IMR-90 (cell line): ENCODE results near the gene PLLP. TPM values are rescaled to one million over a fixed set of nuclear protein-coding genes. Genes with fewer than 3 reads are reported as not detected.

Experiments used
- ATAC-seq: fragments of 200-7000 bp; cut with Tn5 transposase; 2 replicates; pipeline ENCODE4 v1.9.1; 2020; ENCODE audit warnings: low read depth, mild to moderate bottlenecking, moderate library complexity
- BruUV-seq: library from RNA; stranded (reverse); fragments of 400-500 nt; replicated peaks from 2 replicates; lab custom pipeline; 2021; lab: Mats Ljungman, UMichigan
- CTCF ChIA-PET: fragments of 300-600 bp; formaldehyde crosslinking; extraction: SDS; loops from one replicate; lab custom pipeline; 2021; ENCODE audit warnings: antibody characterized with exemption; lab: Yijun Ruan, JAX
- POLR2A ChIA-PET: fragments of 300-600 bp; sonication (Branson Sonifier 250); formaldehyde crosslinking; loops from one replicate; lab custom pipeline; 2022; ENCODE audit warnings: antibody characterized with exemption; ENCODE audit not compliant: unreplicated experiment; lab: Charles Lee
- DNase-seq: peaks from one replicate; pipeline ENCODE4 v3.0.0; 2013
- H2AFZ ChIP-seq: replicated peaks from 2 replicates; pipeline ENCODE3; 2013; ENCODE audit warnings: low read length, mild to moderate bottlenecking; ENCODE audit not compliant: poor library complexity
- H2AK5ac ChIP-seq: 2 replicates; pipeline ENCODE4 v1.6.1; 2013; ENCODE audit warnings: low read depth, low read length, inconsistent platforms
- H2AK9ac ChIP-seq: replicated peaks from 2 replicates; pipeline ENCODE3; 2013; ENCODE audit warnings: mild to moderate bottlenecking, low read depth, low read length, moderate library complexity; ENCODE audit not compliant: poor library complexity
- H2BK120ac ChIP-seq: 2 replicates; pipeline ENCODE4 v1.6.1; 2013; ENCODE audit warnings: low read depth, low read length, inconsistent platforms
- H2BK15ac ChIP-seq: 3 replicates; pipeline ENCODE4 v1.6.1; 2013; ENCODE audit warnings: low read depth, low read length, inconsistent platforms
- H2BK20ac ChIP-seq: 2 replicates; pipeline ENCODE4 v1.6.1; 2013; ENCODE audit warnings: low read depth, mild to moderate bottlenecking, inconsistent platforms, low read length, moderate library complexity
- H2BK5ac ChIP-seq: 2 replicates; pipeline ENCODE4 v1.6.1; 2013; ENCODE audit warnings: mild to moderate bottlenecking, low read depth, low read length, inconsistent platforms; ENCODE audit not compliant: poor library complexity, severe bottlenecking
- H3K14ac ChIP-seq: replicated peaks from 2 replicates; pipeline ENCODE4 v1.6.1; 2013; ENCODE audit warnings: low read depth, low read length, inconsistent platforms
- H3K18ac ChIP-seq: 2 replicates; pipeline ENCODE4 v1.6.1; 2013; ENCODE audit warnings: low read depth, low read length, control low read depth
- H3K23ac ChIP-seq: 2 replicates; pipeline ENCODE4 v1.6.1; 2013; ENCODE audit warnings: low read depth, low read length, inconsistent platforms
- H3K27ac ChIP-seq: 2 replicates; pipeline ENCODE4 v1.5.1; 2013; ENCODE audit warnings: mild to moderate bottlenecking, control low read depth, low read length; ENCODE audit not compliant: insufficient read depth
- H3K27me3 ChIP-seq: 2 replicates; pipeline ENCODE4 v1.6.1; 2013; ENCODE audit warnings: low read length; ENCODE audit not compliant: control insufficient read depth, insufficient read depth
- H3K36me3 ChIP-seq: 2 replicates; pipeline ENCODE4 v1.6.1; 2013; ENCODE audit warnings: low read length, mixed read lengths; ENCODE audit not compliant: control insufficient read depth, insufficient read depth
- H3K4ac ChIP-seq: 2 replicates; pipeline ENCODE4 v1.6.1; 2013; ENCODE audit warnings: low read depth, low read length, inconsistent platforms
- H3K4me1 ChIP-seq: 2 replicates; pipeline ENCODE4 v1.6.1; 2013; ENCODE audit warnings: low read length, mixed read lengths; ENCODE audit not compliant: control insufficient read depth, insufficient read depth
- H3K4me2 ChIP-seq: 2 replicates; pipeline ENCODE4 v1.6.1; 2013; ENCODE audit warnings: low read depth, mild to moderate bottlenecking, control low read depth, low read length, moderate library complexity
- H3K4me3 ChIP-seq: 2 replicates; pipeline ENCODE4 v1.5.1; 2013; ENCODE audit warnings: low read depth, mild to moderate bottlenecking, control low read depth, low read length, moderate library complexity; ENCODE audit not compliant: insufficient read depth
- H3K56ac ChIP-seq: 2 replicates; pipeline ENCODE4 v1.6.1; 2013; ENCODE audit warnings: low read length, inconsistent platforms; ENCODE audit not compliant: insufficient read depth; ENCODE audit errors: extremely low read depth
- H3K79me1 ChIP-seq, 2 experiments: 2 replicates each; pipeline ENCODE4 v1.6.1; 2013; ENCODE audit warnings: low read length in 2 of 2, inconsistent platforms in 1 of 2, low read depth in 1 of 2
- H3K9ac ChIP-seq: 2 replicates; pipeline ENCODE4 v1.6.1; 2013; ENCODE audit warnings: low read depth, low read length, control low read depth
- H3K9me1 ChIP-seq: 2 replicates; pipeline ENCODE4 v1.6.1; 2013; ENCODE audit warnings: low read length, inconsistent platforms; ENCODE audit not compliant: insufficient read depth
- H3K9me3 ChIP-seq: 2 replicates; pipeline ENCODE4 v1.6.1; 2013; ENCODE audit warnings: low read length; ENCODE audit not compliant: control insufficient read depth, insufficient read depth
- H4K20me1 ChIP-seq: 2 replicates; pipeline ENCODE4 v1.6.1; 2013; ENCODE audit warnings: low read length, inconsistent platforms; ENCODE audit not compliant: insufficient read depth
- H4K5ac ChIP-seq: 2 replicates; pipeline ENCODE4 v1.6.1; 2013; ENCODE audit warnings: mild to moderate bottlenecking, low read depth, low read length, control low read depth
- H4K8ac ChIP-seq, 2 experiments: 2 replicates each; pipeline ENCODE4 v1.6.1; 2013; ENCODE audit warnings: low read depth in 2 of 2, low read length in 2 of 2, control low read depth in 1 of 2, inconsistent platforms in 1 of 2
- H4K91ac ChIP-seq: 2 replicates; pipeline ENCODE4 v1.6.1; 2013; ENCODE audit warnings: low read depth, low read length, inconsistent platforms; ENCODE audit not compliant: insufficient read depth
- BHLHE40 ChIP-seq: fragments of 150-350 bp; IDR thresholded peaks from 2 replicates; pipeline ENCODE4 v1.6.1; 2016; ENCODE audit warnings: mild to moderate bottlenecking, low read depth, low read length
- CEBPB ChIP-seq: IDR thresholded peaks from 2 replicates; pipeline ENCODE4 v1.6.1; 2012; ENCODE audit warnings: low read depth, low read length, improper control_type of control experiment
- CTCF ChIP-seq: conservative IDR thresholded peaks from 2 replicates; pipeline ENCODE4 v1.5.1; 2012; ENCODE audit warnings: mild to moderate bottlenecking, low read depth, low read length, improper control_type of control experiment
- FOS ChIP-seq: fragments of 150-350 bp; IDR thresholded peaks from 2 replicates; pipeline ENCODE4 v1.6.1; 2016; ENCODE audit warnings: low read depth, low read length
- MAFK ChIP-seq: IDR thresholded peaks from 2 replicates; pipeline ENCODE4 v1.6.1; 2012; ENCODE audit warnings: low read depth, low read length, improper control_type of control experiment
- MXI1 ChIP-seq: IDR thresholded peaks from 2 replicates; pipeline ENCODE4 v1.6.1; 2012; ENCODE audit warnings: low read depth, mild to moderate bottlenecking, low read length, moderate library complexity, borderline replicate concordance
- NFE2L2 ChIP-seq: fragments of 150-350 bp; IDR thresholded peaks from 2 replicates; pipeline ENCODE4 v1.6.1; 2016; ENCODE audit warnings: low read depth, mild to moderate bottlenecking, low read length
- RAD21 ChIP-seq: IDR thresholded peaks from 2 replicates; pipeline ENCODE4 v1.6.1; 2012; ENCODE audit warnings: low read length, improper control_type of control experiment
- RCOR1 ChIP-seq: IDR thresholded peaks from 2 replicates; pipeline ENCODE4 v1.6.1; 2012; ENCODE audit warnings: mild to moderate bottlenecking, low read length, improper control_type of control experiment; ENCODE audit not compliant: insufficient replicate concordance
- RFX5 ChIP-seq: IDR thresholded peaks from 2 replicates; pipeline ENCODE4 v1.8.0; 2012; ENCODE audit warnings: low read depth, mild to moderate bottlenecking, low read length, moderate library complexity
- SMC3 ChIP-seq: fragments of 150-350 bp; IDR thresholded peaks from 2 replicates; pipeline ENCODE4 v1.6.1; 2016; ENCODE audit warnings: low read depth, mild to moderate bottlenecking, antibody characterized with exemption, low read length, moderate library complexity
- USF2 ChIP-seq: fragments of 150-350 bp; IDR thresholded peaks from 2 replicates; pipeline ENCODE4 v1.6.1; 2017; ENCODE audit warnings: mild to moderate bottlenecking, antibody characterized with exemption, low read length, low read depth
- WGBS, 2 experiments: methylation state at CpG; one replicate each; pipeline versions ENCODE4 v1.1.5 to v1.1.7; 2013; ENCODE audit warnings: missing lambda C conversion rate in 2 of 2; ENCODE audit not compliant: insufficient read length in 1 of 2; ENCODE audit errors: extremely low coverage in 2 of 2; 5-methylcytosine and 5-hydroxymethylcytosine counted together
- dilution Hi-C: fragments of 300-500 bp; cut with HindIII; formaldehyde crosslinking; loops from one replicate; pipeline ENCODE4 v1.14.3; 2018; ENCODE audit warnings: low sequenced_read_pairs; ENCODE audit not compliant: unreplicated experiment
- in situ Hi-C: fragments of 300-500 bp; cut with MboI; formaldehyde crosslinking; loops from 3 replicates; pipeline ENCODE4 v1.14.3; 2019; ENCODE audit warnings: low sequenced_read_pairs, inconsistent platforms, mixed read lengths
- intact Hi-C: fragments of 100-400 bp; cut with micrococcal nuclease; formaldehyde crosslinking; loops from 2 replicates; pipeline ENCODE4 v1.10.0; 2022
- polyA plus RNA-seq, 3 experiments: library from polyadenylated mRNA; depleted of rRNA; stranded (reverse); fragments of >200 nt; gene quantifications; 2 replicates each; pipeline ENCODE4 v1.2.3, GENCODE V29; 2012; ENCODE audit warnings: low replicate concordance in 1 of 3
- total RNA-seq: library from RNA; depleted of rRNA; stranded (reverse); fragments of >200 nt; gene quantifications from 2 replicates; pipeline ENCODE4 v1.2.3, GENCODE V29; 2012

Gene PLLP
- total and polyA plus RNA-seq, 2 of the 4 experiments (the other 2 are of a cell fraction), result 0.05 TPM; not detected in 1

- no peak for ATAC-seq
- no TSS peak for BruUV-seq
Observed at GRCh38 chr16:57303021-57303909, 18.8 kb upstream of the PLLP start.

More at GRCh38 chr16:57303021-57303909, 18.8 kb upstream of the PLLP start:
- H3K27ac ChIP-seq, result no peak overlapping the region
- H3K9ac ChIP-seq, result no peak overlapping the region
- in situ Hi-C loops (loop anchor here (5.0 kb wide), 2 partner anchors 114 to 219 kb away; no protein-coding TSS in a partner anchor), intact Hi-C loops (no loop called here), dilution Hi-C loops (no loop called here)
- H4K20me1 ChIP-seq, result peaks cover 5% of the 10 kb centered on the region
- no peaks in the 10 kb centered on the region for H3K9me1 ChIP-seq
- no peak overlapping the region for H4K8ac ChIP-seq
- POLR2A ChIA-PET, result no interaction called here
- H3K14ac ChIP-seq, result no peak overlapping the region
- no peak overlapping the region for H2BK5ac ChIP-seq
- H3K4me2 ChIP-seq, result no peak overlapping the region
- no peaks in the 10 kb centered on the region for H3K9me3 ChIP-seq
- no peak overlapping the region for H2BK15ac ChIP-seq
- no peak overlapping the region for H2BK20ac ChIP-seq
- H3K27me3 ChIP-seq, result peaks cover 33% of the 10 kb centered on the region
- no peak overlapping the region for H2AK5ac ChIP-seq
- no peak overlapping the region for H2BK120ac ChIP-seq
- no peak overlapping the region for H2AK9ac ChIP-seq
- H3K36me3 ChIP-seq, result no peaks in the 10 kb centered on the region
- no peak overlapping the region for H3K56ac ChIP-seq
- no peak for TF ChIP-seq MAFK
- no peak for TF ChIP-seq RAD21
- no peak for TF ChIP-seq CTCF
- no peak for TF ChIP-seq RCOR1
- TF ChIP-seq RFX5, result no peak
- no peak for TF ChIP-seq USF2
- no peak for TF ChIP-seq CEBPB
- TF ChIP-seq SMC3, result no peak
- no peak for TF ChIP-seq BHLHE40
- no peak for TF ChIP-seq FOS
- no peak for TF ChIP-seq NFE2L2
- TF ChIP-seq MXI1, result no peak
- H4K5ac ChIP-seq, result no peak overlapping the region
- H3K18ac ChIP-seq, result no peak overlapping the region
- CTCF ChIA-PET, result interaction anchor here (1.0 to 1.1 kb wide), 2 partner anchors 114 to 217 kb away, joined by 3 to 6 read pairs; no protein-coding TSS in a partner anchor
- no peak overlapping the region for H4K91ac ChIP-seq
- no peak overlapping the region for H3K4ac ChIP-seq
- no peak for DNase-seq
- H2AFZ ChIP-seq, result no peak overlapping the region
- WGBS, 2 experiments, result 75% methylated on average over 1 of the region's 4 CpGs; no CpG with 5 or more reads in 1 of the 2 experiments
- no peak overlapping the region for H3K23ac ChIP-seq
- H3K4me3 ChIP-seq, result no peak overlapping the region
- H3K4me1 ChIP-seq, result peaks cover 3% of the 10 kb centered on the region; the same call in 1 of the 2 replicates
- H3K79me1 ChIP-seq, result no peaks in the 10 kb centered on the region
